AG09309 (cell line): Measurements from ENCODE around the gene CFHR3.

ENCODE experiments used
- DNase-seq: peaks from one replicate; pipeline ENCODE4 v3.0.0-alpha.2; 2010; ENCODE audit warnings: low read depth
- H3K4me3 ChIP-seq: 2 replicates; pipeline ENCODE4 v1.5.1; 2011; ENCODE audit warnings: mild to moderate bottlenecking, low read depth, low read length, moderate library complexity; ENCODE audit not compliant: control insufficient read depth
- TF ChIP-seq, protein P1 (sequence below): IDR thresholded peaks from 2 replicates; pipeline ENCODE4 v1.5.1; 2011; ENCODE audit warnings: mild to moderate bottlenecking, low read depth, low read length, inconsistent platforms; ENCODE audit not compliant: insufficient read depth, control insufficient read depth; ENCODE audit errors: missing control alignments

CFHR3 gene

DNA sequence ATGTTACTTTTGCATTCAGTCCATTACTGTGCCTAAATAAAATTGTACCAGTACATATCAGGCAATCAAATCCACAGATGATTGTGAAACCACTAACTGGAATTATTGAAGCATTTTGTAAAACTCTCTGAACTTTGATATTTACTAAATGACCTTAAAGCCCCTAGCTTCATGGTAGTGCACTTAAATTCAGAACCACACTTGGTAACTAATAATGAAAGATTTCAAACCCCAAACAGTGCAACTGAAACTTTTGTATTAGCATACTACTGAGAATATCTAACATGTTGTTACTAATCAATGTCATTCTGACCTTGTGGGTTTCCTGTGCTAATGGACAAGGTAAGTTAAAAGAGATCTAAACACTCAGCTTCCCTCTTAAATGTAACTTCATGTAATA, at the start of gene CFHR3:
TSS of gene CFHR3 (plus strand) at position 238 of the 400 bp plus-strand sequence. CDS start at position 285, 47 bp downstream.
- TF ChIP-seq, protein P1, sequence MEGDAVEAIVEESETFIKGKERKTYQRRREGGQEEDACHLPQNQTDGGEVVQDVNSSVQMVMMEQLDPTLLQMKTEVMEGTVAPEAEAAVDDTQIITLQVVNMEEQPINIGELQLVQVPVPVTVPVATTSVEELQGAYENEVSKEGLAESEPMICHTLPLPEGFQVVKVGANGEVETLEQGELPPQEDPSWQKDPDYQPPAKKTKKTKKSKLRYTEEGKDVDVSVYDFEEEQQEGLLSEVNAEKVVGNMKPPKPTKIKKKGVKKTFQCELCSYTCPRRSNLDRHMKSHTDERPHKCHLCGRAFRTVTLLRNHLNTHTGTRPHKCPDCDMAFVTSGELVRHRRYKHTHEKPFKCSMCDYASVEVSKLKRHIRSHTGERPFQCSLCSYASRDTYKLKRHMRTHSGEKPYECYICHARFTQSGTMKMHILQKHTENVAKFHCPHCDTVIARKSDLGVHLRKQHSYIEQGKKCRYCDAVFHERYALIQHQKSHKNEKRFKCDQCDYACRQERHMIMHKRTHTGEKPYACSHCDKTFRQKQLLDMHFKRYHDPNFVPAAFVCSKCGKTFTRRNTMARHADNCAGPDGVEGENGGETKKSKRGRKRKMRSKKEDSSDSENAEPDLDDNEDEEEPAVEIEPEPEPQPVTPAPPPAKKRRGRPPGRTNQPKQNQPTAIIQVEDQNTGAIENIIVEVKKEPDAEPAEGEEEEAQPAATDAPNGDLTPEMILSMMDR: no peak
- DNase-seq: no peak
- H3K4me3 ChIP-seq: no peak within 1 kb of the TSS

DNA sequence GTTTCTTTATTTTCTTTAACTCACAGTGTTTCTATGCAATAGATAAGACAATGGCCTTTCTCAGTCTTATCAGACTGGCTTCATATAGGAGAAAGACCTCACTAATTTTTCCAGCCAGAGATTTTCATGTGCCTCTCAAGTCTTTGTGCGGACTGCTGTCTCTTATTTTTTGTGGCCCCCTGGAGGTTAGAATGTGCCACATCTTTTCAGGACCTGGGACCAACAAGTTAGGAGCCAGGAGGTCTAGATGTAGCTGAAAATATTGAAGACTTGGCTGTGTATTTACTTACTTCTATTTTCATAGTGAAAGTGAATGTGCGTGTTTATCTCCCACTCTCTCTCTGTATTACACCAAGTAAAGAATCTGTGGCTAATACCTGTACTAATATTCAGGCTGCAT, 42.1 kb upstream of the CFHR3 start:
- no peak overlapping the region for H3K4me3 ChIP-seq
- TF ChIP-seq, protein P1: no peak
- DNase-seq: no peak

DNA sequence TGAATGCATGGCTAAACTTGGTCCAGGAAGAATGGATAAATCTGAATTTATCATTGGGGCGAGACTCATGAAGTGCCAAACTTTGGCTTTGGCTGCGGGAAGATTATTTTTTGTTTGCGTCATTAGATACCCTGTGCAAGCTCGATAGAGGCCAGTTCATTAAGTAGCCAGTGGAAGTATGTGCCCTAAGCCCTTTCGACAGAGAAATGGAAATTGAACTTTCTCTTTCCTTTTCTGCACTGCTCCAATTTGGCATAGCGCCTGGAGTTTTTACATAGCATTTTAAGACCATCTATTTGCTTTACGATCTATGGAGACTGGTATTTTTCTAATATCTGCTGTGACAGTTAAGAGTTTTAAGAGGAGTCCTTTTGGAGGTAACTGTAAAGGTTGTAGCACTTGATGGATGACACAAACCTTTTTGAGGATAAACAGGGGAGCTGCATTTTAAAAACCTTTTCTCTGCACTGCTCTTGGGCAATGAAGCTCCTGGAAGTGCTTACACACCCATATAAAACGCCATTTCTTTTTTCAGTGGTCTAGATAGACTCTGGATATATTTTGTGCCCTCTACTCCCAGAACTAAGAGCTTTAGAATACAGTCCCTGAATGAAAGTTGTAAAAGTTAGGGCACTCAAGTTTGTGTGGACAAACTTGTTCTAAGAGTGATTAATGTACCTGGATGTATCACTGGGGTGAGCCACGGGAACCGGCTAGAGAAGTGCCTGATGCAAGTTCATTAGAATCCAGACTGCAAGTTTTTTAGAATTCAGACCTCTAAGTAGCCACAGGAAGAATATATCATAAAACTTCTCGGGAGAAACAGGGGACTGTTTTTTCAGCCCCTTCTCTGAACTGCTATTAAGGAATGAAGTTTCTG, 41.3 kb upstream of the CFHR3 start:
- H3K4me3 ChIP-seq: no peak overlapping the region
- no peak for DNase-seq
- TF ChIP-seq, protein P1: no peak

DNA sequence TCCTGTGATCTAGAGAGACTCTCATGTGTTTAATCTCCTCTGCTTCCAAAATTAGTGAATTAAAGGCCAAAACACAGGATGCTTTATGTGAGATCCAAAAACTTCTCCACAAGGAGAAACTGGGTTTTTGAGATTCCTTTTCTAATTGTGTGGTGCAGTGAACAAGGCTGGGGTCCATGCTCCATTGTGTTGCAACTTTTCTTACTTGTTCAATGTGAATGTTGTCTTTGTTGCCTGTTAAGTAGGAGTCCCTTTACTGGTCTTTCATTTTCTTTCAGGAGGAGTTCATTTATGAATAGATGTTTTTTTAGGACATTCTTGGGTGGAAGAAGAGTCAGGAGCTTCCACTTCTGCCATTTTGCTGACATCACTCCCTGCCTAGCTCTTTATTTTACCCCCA, 40.6 kb upstream of the CFHR3 start:
- no peak for DNase-seq
- H3K4me3 ChIP-seq: no peak overlapping the region
- TF ChIP-seq, protein P1: no peak

DNA sequence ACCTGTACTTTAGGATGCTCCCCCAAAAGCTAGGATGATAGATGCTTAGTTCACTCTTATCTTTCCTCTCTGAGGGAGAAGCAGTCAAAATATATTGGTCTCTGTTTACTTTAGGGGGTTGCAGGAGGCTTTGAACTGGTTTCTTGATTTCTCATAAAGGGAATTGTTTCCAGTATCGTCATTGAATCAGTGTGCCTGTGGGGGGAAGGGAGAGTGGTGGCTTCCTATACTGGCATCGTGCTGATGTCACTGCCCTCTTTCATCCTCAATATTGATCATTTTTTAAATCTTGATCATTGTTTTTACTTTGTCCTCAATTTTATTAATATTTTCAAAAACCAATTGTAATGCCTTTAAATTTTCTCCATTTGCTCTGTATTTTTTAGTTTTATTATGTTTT, 40.2 kb upstream of the CFHR3 start:
- H3K4me3 ChIP-seq: no peak overlapping the region
- no peak for DNase-seq
- TF ChIP-seq, protein P1: no peak

DNA sequence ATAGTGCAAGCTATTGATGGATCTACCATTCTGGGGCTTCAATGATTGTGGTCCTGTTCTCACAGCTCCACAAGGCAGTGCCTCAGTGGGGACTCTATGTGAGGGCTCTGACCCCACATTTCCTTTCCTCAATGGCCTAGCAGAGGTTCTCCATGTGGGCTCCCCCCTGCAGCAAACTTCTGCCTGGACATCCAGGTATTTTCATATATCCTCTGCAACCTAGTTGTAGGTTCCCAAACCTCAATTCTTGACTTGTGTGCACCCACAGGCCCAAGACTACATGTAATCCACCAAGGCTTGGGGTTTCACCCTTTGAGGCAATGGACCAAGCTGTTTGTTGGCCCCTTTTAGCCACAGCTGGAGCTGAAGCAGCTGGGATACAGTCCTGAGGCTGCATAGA, 35.9 kb upstream of the CFHR3 start:
- no peak overlapping the region for H3K4me3 ChIP-seq
- DNase-seq: no peak
- TF ChIP-seq, protein P1: no peak
